ENCODE data around the gene SLC35B1.

GRCh38 chr17:49674507-49674906 lies 33.3 kb downstream of the SLC35B1 start:
- TF ChIP-seq POLR2AphosphoS5 (IDR thresholded peaks at IDR 0.05; ENCODE audit: insufficient read depth in 1 of 2, low read depth in 1 of 2) (no peak), POLR2A (IDR thresholded peaks at IDR 0.05) (no peak)

All from vagina (tissue), 2 donors.